Forelimb muscle (tissue), 1 donor: ENCODE results near the gene CCDC185. TPM values are rescaled to one million over a fixed set of nuclear protein-coding genes. Genes with fewer than 3 reads are reported as not detected.
"Not testable (repeated sequence)": the region's sequence is repeated elsewhere in the genome, so short reads cannot be mapped to it uniquely, and the experiment has no call there.

ENCODE experiments used
- DNase-seq: peaks from one replicate; pipeline ENCODE4 v3.0.0-alpha.2; 2013; ENCODE audit warnings: low read depth
- polyA plus RNA-seq: library from polyadenylated mRNA; unstranded; fragments of 120-200 nt; gene quantifications from one replicate; pipeline ENCODE4 v1.2.1, GENCODE V29; 2013; ENCODE audit not compliant: insufficient read length

Gene CCDC185
- polyA plus RNA-seq, 1 donor = not detected

GRCh38 chr1:223394242-223394641, 1.0 kb downstream of the CCDC185 start:
- DNase-seq = no peak

GRCh38 chr1:223394706-223395105, 1.5 kb downstream of the CCDC185 start:
- no peak for DNase-seq

GRCh38 chr1:223399393-223399792, 6.2 kb downstream of the CCDC185 start:
- DNase-seq = not testable (repeated sequence)

- DNase-seq = no peak
Measured at GRCh38 chr1:223401873-223402789, 8.9 kb downstream of the CCDC185 start.

- no peak for DNase-seq
Measured at GRCh38 chr1:223402790-223403142, 9.6 kb downstream of the CCDC185 start.

- no peak for DNase-seq
Measured at GRCh38 chr1:223403184-223403815, 10.1 kb downstream of the CCDC185 start.

GRCh38 chr1:223405507-223405906, 12.3 kb downstream of the CCDC185 start:
- no peak for DNase-seq

- DNase-seq = no peak
Measured at GRCh38 chr1:223410036-223410435, 16.8 kb downstream of the CCDC185 start.

- DNase-seq = no peak
Measured at GRCh38 chr1:223411309-223411708, 18.1 kb downstream of the CCDC185 start.

- DNase-seq = no peak
Measured at GRCh38 chr1:223411710-223412109, 18.5 kb downstream of the CCDC185 start.

- no peak for DNase-seq
Measured at GRCh38 chr1:223413216-223413615, 20.0 kb downstream of the CCDC185 start.

GRCh38 chr1:223417444-223417843, 24.2 kb downstream of the CCDC185 start:
- no peak for DNase-seq

GRCh38 chr1:223417903-223418663, 24.9 kb downstream of the CCDC185 start:
- DNase-seq = no peak

GRCh38 chr1:223419115-223419514, 25.9 kb downstream of the CCDC185 start:
- DNase-seq = no peak

GRCh38 chr1:223419561-223419960, 26.3 kb downstream of the CCDC185 start:
- DNase-seq = no peak

GRCh38 chr1:223421025-223421424, 27.8 kb downstream of the CCDC185 start:
- DNase-seq = no peak

- DNase-seq = no peak
Measured at GRCh38 chr1:223421676-223422075, 28.5 kb downstream of the CCDC185 start.

- no peak for DNase-seq
Measured at GRCh38 chr1:223422911-223423310, 29.7 kb downstream of the CCDC185 start.

- DNase-seq = no peak
Measured at GRCh38 chr1:223423641-223424233, 30.5 kb downstream of the CCDC185 start.

- no peak for DNase-seq
Measured at GRCh38 chr1:223425550-223425949, 32.3 kb downstream of the CCDC185 start.

GRCh38 chr1:223426936-223427335, 33.7 kb downstream of the CCDC185 start:
- DNase-seq = no peak

GRCh38 chr1:223429313-223429731, 36.1 kb downstream of the CCDC185 start:
- no peak for DNase-seq
